Stimulated activated CD8-positive, alpha-beta memory T cell treated with anti-CD3 and anti-CD28 coated beads, Interleukin-2, amount 100 ng/mL, for 1 hour (primary cell): ENCODE results near the gene FOCAD.
"Not testable (repeated sequence)": the region's sequence is repeated elsewhere in the genome, so short reads cannot be mapped to it uniquely, and the experiment has no call there.

Experiments
- DNase-seq, 2 donors: peaks; one replicate each; pipeline ENCODE4 v3.0.0-alpha.2; 2020; ENCODE audit warnings: low read depth in 2 of 2

The FOCAD gene

DNA sequence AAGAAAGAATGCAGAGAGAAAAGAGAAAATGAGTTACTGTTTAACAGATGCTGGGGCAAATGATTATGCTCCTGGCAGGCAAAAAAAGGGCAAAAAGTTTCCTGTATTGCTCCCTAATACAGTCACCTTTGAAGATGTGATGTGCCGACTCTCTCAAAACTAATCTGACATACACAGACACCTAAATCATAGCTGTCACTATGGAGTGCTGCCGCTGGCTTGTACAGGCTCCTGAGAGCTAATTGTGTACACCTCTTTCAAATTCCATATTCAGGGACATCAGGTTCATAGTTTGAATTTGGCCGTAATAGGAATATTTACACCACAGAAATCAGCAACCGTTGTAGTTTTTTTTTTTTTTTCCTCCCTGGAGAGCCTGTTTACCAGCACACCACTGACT, 12.4 kb upstream of the FOCAD start:
- no peak for DNase-seq

DNA sequence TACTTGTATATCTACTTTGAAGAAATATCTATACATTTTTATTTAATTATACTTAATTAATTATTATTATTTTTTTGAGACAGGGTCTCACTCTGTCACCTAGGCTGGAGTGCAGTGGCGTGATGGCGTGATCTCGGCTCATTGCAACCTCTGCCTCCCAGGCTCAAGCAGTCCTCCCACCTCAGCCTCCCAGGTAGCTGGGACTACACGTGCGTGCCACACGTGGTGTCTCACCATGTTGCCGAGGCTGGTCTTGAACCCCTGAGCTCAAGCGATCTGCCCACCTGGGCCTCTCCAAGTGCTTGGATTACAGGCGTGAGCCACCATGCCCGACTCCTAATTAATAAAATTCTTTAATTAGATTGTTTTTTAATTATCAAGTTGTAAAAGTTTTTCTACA, 10.5 kb upstream of the FOCAD start:
- not testable (repeated sequence) for DNase-seq

DNA sequence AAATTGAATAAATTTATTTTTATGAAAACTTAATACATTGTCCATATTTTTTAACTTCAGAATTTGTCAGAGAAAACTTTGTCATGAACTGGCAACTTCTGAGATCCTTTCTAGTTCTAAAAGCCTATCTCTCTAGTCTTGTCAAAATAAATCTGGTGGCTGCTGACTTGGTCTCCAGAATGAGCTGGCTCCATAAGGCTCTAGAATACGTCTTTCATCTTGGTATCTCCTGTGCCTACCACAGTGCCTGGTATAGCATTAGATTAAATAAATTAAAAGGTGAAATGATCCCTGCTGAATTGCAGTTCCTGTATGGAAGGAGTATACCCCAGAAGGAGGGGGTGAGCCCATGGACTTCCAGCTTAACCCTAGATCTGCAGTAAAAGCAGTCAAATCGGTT, 2.6 kb upstream of the FOCAD start:
- DNase-seq: no peak

DNA sequence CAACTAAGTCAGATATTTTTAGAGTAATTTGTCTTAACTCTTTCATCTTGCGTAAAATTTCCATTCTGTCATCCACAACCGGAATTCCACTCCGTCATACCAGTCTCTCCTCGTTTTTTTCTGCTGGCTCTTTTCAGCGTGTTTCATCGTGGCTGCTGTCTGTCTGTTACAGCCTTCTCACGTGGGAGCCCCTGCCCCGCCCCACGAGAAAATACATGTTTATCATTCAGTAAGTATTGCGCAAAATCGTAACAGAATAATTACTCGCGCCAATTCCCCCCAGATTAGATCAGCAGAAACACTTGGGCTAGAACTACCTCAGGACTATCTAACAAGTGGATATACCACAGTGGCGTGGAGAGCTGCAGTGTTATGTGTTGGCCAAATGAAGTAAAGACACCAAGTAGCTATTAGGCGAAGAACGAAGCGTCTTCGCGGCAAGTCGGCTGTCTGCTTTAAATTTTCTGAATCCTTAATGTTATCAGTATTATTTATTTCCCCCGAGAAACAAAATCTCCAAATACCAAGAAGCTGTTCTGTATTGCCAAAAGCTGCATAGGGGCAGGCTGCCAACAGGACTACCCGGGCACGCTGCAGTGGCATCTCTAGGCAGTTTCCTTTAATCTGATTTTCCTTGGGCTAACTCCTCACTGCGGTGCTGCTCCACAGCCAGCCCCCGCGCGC, 566 bp upstream of the FOCAD start:
- DNase-seq: peak in 1 of 2 donors; percentile 7

DNA sequence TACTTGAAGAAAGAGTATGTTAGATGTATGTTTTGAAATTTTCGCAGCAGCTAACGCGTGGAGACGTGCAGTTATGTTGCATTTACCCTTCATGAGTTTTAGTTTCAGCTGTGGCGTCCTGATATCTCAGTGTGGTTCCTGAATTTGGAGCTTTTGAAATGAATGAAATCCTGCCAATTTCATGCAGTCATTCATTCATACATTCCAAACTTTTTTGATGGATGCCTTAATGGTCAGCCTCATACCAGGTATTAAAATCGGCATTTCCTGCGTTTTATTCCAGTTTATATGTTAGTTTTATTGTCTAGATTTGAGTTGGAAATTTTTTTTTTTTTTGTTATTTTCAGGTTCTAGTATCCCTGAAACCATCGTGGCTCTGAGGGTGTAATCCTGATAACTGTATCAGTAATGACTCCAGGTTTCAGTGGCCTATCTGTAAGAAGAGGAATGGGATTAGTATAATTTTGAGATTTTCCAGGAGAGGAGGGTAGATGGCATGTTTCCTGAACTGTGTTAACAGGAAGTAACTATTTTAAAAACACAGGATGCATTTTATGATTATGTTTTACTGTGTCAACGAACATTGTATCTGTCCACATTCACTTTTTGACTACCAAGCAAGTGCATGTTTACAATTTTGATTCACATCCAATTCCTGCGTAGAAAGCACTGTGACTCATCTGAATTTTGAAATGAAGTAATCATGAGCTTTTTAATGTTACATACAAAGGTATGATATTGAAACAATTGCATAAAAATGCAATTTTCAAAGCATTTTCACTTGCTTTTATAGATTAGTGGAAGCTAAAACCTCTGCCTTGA, 1.0 kb downstream of the FOCAD start:
- no peak for DNase-seq

DNA sequence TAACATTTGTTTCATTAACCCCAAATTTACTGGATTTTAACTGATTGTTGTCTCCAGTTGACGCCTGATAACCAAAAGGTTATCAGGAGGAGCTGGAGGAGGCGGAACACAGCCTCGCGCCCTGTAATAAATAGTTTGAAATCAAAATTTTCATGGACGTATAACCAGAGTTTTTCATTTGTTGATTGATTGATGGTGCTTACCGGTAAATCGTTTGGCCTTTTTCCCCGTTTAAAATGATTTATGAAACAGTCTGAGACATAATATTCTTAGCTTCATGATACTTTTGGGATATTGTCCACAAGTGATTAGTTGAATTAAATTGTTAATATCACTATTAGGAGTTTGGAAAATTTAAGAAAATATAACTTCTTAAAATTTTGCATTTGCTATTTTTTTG, 1.7 kb downstream of the FOCAD start:
- DNase-seq: no peak

DNA sequence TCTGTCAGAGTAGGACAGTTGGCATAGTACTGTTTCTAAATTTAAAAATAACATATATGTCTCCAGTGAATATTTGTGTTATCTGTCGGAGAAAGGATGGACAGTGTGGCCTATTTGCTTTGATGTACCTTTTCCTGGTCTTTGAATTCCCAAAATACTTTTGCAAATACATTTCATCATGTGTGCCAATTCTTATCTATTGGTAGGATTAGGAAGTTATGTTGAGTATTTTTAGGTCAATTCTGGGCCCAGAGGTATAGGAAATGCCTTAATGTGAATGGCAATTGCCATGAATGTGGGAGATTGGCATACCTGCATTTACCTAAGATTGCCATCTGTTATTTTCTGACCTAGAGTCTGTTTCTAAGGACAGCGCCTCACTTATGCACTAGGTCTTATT, 5.8 kb downstream of the FOCAD start:
- DNase-seq: no peak

DNA sequence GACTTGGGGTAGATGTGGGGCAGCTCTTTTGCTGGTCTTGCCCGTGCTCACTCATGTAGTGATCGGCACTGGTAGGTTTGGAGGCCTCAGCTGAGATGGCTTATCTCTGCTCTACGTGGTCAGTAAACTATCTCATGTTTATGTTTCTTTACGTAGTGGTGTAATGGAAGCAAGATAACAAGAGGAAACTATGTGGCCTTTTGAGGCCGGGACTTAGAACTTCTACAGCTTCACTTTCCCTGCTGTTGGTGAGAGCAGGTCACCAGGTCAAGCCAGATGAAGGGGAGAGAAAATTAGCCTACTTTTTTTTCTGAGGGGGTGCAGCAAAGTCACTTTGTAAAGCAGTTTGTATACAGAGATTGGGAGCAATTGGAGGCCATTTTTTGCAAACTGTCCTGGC, 8.5 kb downstream of the FOCAD start:
- DNase-seq: no peak

DNA sequence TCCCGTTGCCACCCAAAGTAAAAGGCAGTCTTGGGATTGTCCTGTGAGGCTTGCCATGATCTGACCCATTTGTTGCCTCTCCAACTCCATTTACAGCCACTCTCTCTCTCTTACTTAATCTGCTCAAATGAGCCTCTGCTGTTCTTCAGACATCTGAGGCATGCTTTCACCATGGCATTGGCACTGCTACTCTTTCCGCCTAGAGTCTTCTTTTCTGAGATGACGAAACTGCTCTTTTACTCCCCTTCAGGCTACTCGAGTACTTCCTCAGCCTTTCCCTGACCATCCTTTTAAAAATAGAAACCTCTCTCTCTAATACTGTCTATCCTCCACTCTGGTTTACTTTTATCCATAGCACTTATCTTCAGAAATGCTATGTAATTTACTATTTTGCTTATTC, 9.0 kb downstream of the FOCAD start:
- DNase-seq: no peak

DNA sequence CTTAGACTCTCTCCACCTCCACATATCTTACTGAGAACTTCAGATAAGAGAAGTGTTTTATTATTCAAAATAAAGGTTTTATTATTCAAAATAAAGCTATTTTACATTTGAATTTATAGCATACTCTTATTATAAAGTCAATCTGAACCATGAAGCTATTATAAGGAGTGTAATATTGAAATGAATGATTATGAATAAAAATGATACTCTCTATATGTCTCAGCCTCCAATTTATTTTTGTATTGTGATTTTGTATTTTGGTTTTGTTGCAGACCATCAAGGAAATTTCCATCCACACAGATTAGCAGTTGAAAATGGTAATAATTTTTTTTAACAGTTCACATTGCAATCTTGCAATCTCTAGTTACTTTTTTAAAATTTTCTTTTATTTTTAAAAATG, 10.2 kb downstream of the FOCAD start:
- no peak for DNase-seq

DNA sequence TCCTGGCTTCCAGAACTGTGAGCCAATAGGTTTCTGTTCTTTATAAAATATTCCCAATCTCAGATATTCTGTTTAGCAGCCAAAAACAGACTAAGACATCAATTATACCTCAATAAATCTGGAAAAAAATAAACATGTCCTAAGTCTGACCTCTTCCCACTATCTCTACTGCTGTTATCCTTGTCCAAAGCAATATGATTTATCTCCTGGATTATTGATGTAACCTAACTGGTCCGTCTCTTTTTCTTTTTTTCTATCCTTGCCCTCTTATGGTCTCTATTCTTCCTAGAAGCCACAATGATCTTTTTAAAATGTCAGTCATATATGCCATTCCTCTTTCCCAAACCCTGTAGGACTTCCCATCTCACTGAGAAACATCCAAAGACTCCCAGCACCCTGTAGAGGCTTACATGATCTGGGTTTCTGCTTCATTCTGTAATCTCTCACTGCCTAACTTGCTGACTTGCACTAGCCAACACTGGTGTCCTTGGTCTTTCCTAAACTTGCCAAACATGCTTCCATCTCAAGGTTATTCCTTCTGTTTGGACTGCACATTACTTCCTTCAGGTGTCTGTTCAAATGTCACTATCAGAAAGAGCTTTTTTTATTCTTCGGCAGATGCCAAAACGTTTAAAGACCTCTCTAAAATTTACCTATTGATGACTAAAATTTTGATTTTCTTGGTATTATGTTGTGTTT, 13.1 kb downstream of the FOCAD start:
- no peak for DNase-seq

DNA sequence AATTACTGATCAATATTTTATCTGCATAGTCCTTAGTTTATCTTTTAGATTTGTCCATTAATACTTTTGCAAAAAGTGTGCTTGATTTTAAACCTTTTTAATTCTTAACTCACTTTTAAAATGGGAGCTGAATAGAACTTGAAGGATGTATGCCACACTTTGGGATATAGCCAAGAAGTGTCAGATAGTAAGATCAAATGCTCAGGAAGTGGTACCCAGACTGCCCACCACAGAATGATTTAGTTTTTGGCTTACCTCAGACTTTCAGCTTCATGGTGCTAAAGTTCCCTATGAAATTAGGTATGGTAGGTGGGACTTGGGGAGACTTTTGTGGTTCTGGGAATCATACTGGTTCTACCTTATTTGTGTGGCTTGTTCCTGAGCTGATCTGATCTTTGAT, 14.7 kb downstream of the FOCAD start:
- DNase-seq: no peak

DNA sequence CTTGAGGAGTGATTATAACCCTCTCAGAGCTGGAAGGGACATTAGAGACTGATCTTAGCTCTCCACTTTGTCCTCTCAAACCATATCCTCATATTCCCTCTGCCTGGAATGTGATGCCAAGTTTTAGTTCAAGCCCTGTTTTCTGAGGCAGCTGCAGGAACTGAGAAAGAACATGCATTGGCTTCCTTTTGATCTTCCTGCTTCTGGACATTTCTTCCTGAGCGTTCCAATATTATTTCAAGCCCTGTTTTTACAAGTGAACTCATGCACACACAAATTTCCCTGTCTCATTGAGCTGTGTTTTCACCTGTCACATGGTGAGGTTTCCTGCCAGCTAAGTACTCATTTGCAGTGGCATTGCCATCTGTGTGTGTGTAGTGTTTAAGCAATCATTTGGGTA, 17.0 kb downstream of the FOCAD start:
- DNase-seq: no peak

DNA sequence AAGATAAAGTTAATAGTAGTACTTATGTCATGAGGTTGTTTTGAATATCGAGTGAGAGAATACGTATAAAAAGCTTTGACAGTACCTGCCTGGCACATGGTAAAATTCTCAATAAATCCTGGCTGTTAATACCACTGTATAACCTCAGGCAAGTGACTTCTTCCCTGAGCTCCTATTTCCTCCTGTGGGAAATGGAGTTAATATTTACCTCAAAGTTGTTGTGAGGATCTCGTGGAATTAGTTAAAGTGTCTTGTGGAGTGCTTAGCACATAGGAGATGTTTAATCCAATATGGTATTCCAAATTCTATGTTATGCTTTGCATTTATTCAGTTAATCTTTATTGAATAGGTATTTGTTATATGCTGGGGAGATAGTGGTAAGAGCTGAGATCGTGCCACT, 18.5 kb downstream of the FOCAD start:
- DNase-seq: no peak

DNA sequence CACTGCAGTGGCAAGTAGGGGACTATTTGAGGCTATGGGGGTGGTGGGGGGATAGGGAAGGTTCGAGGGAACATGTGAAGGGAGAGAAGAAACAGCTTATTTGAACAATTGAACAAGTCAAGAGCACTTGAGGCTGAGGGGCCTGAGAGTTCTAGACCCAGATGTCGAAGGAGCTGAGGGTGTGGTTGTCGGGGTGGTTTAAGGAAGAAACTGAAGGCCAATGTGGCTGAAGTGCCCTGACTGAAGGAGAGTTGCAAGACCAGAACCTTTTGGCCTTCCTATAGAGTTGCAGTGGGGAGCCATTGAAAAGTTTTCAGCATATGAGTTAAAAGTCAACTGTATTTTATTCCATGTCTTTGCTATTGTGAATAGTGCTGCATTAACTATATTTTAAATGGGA, 19.1 kb downstream of the FOCAD start:
- DNase-seq: no peak

DNA sequence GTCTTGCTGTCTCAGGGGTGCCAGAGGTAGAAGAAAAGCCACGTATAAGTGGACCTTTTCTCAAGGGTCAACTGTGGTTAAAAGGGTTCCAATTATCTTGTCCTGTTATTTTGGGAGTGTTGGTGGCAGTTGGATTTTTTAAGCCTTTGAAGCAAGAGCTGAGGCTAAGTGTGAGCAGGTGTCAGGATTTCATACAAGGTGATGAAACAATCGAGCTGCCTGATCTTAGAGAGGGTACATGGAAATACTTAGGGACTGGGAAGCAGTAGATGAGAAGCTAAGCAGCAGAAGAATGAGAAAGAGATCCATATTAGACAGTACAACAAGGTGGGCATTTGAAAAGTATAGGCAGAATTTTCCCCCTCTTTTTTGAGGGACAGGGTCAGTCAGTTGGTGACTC, 23.6 kb downstream of the FOCAD start:
- DNase-seq: no peak

DNA sequence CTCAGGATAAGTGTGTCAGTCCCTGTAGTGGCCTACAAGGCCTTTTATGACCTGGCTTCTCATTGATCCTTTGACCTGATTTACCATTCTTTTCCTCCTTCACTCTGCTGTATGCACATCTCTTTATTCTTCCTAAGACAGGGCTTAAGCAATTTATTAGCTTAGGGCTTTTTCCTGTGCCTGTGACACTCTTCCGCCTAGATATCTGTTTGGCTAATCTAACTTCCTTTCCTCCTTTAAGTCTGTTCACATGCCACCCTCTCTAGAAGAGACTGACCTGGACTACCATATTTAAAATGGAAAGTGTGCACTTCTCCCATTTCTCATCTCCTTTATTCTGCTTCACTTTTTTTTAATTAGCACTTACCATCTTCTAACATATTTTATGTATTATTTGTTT, 29.1 kb downstream of the FOCAD start:
- DNase-seq: no peak

DNA sequence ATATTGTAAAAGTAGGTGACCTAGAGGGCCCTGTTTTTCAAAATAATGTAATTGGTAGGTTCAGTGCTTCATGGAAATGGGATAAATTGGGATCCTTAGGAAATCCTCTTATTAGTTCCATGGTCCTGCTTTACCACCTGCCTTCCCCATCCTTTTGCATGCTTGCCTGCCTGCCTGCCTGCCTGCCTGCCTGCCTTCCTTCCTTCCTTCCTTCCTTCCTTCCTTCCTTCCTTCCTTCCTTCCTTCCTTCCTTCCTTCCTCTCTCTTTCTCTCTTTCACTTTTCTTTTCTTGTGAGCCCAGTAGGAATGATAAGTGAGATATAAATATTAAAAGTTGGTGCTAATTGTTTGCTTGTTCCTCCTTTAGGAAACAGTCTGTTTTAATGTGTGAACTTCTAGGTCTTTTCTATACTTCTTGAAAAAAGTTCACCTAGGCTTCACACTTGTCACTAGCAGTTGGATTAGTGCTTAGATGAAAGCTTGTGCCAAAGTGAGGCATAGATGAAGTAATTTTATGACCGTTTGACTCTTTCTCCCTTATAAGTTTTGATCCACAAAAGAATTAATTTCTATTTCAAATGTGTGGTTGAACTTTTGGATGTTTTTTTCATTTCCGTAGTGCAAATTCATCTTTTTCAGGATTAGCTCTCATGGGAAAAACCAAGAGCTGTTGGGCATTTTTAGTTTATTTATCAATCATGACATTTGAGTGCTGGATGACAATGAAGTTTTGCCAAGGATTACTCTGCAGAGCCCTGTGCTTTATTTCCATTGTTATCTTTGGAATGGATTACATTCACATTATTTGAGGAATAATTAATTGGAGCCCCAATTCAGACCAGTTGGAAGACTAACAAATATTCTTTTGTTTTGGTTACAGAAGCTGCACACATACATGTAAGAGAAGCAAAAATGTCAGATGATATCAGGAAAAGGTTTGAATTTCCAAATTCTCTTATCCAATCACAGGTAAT, 30.7 kb downstream of the FOCAD start:
- DNase-seq: no peak

DNA sequence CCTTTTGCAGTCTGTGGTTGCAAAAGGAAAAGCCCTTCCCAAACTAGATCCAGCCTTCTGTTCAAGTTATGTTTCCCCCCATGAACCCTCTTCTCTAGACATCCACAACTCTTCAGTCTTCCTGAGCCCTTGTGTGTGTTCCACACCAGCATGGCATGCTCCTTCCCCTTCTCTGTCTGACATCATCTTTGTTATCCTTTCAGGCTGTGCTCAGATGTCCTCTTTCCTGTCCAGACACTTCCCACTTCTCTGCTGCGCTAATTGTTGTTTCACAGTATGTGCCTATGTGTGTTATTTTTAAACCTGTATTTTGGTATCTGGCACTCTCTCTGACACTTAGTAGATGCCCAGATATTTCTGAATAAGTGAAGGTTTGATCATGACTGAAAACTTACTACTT, 38.2 kb downstream of the FOCAD start:
- DNase-seq: no peak

DNA sequence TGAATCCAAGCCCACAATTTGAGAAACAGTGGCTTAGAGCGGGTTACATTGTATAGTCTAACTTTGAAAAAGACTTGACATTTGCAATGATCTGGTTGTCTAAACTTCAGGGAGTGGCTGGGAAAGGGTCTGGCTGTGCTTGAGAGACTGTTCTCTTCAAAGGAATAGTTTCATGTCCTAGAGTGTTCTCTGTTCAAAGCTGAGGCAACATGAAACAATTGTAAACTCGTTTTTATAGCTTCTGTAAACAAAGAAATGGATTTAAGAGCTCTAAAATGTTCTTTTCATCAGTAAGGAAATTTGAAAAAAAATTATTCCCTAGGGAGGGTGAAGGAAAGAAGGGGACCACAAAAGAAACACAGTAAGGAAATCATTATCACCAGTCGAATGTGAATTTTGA, 41.6 kb downstream of the FOCAD start:
- DNase-seq: no peak

DNA sequence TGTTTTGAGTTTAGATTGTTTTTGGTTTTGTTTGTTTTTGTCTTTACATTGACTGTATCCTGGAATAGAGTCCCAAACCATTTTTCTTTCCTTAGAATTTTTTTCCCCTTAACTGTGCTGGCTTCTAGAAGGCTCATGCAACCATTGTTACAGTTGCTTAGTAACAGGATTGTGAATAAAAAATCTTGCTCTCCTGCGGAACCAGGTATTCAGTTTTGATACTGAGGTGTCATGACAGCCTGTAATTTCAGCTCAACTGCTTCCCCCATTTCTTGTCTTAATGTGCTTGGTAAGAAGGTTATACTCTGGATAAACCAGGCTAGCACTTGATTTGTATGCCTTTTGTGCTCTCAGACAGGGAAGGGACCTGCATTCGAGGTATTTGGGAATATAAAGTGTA, 42.1 kb downstream of the FOCAD start:
- DNase-seq: no peak
